Osteocyte (in vitro differentiated cells): ENCODE results near the gene NXPE3. TPM values are rescaled to one million over a fixed set of nuclear protein-coding genes. Genes with fewer than 3 reads are reported as not detected.
"Not testable (repeated sequence)": the region's sequence is repeated elsewhere in the genome, so short reads cannot be mapped to it uniquely, and the experiment has no call there.

Experiments
- DNase-seq: peaks from one replicate; pipeline ENCODE4 v3.0.0; 2021; ENCODE audit warnings: mixed read lengths; ENCODE audit not compliant: unreplicated experiment; ENCODE audit errors: extremely low spot score
- H3K27ac Mint-ChIP-seq: one replicate; pipeline ENCODE4 v1.8.0; 2021; ENCODE audit warnings: mild to moderate bottlenecking, mixed read lengths; ENCODE audit not compliant: unreplicated experiment
- H3K27me3 Mint-ChIP-seq: one replicate; pipeline ENCODE4 v1.8.0; 2021; ENCODE audit warnings: mixed read lengths; ENCODE audit not compliant: unreplicated experiment
- H3K36me3 Mint-ChIP-seq: one replicate; pipeline ENCODE4 v1.8.0; 2021; ENCODE audit warnings: mixed read lengths; ENCODE audit not compliant: unreplicated experiment
- H3K4me1 Mint-ChIP-seq: one replicate; pipeline ENCODE4 v1.8.0; 2021; ENCODE audit warnings: mixed read lengths; ENCODE audit not compliant: unreplicated experiment
- H3K4me3 Mint-ChIP-seq: one replicate; pipeline ENCODE4 v1.8.0; 2021; ENCODE audit warnings: mild to moderate bottlenecking, moderate library complexity, mixed read lengths; ENCODE audit not compliant: unreplicated experiment
- H3K9me3 Mint-ChIP-seq: one replicate; pipeline ENCODE4 v1.8.0; 2021; ENCODE audit warnings: mixed read lengths; ENCODE audit not compliant: unreplicated experiment
- CTCF ChIP-seq: fragments of 200-600 bp; sonication (generic); IDR thresholded peaks from 2 replicates; pipeline ENCODE4 v1.5.0; 2021; ENCODE audit warnings: antibody characterized with exemption, mild to moderate bottlenecking, moderate library complexity
- total RNA-seq: library from RNA; stranded (reverse); gene quantifications from 2 replicates; pipeline ENCODE4 v1.2.1, GENCODE V29; 2021

NXPE3 gene
- total RNA-seq, 1 donor from 2014 or later: 23.9 TPM

- H3K4me1 Mint-ChIP-seq: no peaks in the 10 kb centered on the region
- no peaks in the 10 kb centered on the region for H3K9me3 Mint-ChIP-seq
- DNase-seq: no peak
- TF ChIP-seq CTCF: no peak
- H3K4me3 Mint-ChIP-seq: no peak overlapping the region
- no peak overlapping the region for H3K27ac Mint-ChIP-seq
- peaks cover 15% of the 10 kb centered on the region for H3K36me3 Mint-ChIP-seq
- H3K27me3 Mint-ChIP-seq: no peaks in the 10 kb centered on the region
Observed at GRCh38 chr3:101744811-101745210, 34.2 kb upstream of the NXPE3 start.

GRCh38 chr3:101745934-101746333 lies 33.1 kb upstream of the NXPE3 start:
- not testable (repeated sequence) for H3K4me3 Mint-ChIP-seq, H3K4me1 Mint-ChIP-seq, H3K27me3 Mint-ChIP-seq, H3K9me3 Mint-ChIP-seq, DNase-seq, H3K27ac Mint-ChIP-seq
- H3K36me3 Mint-ChIP-seq: peaks cover 18% of the 10 kb centered on the region

GRCh38 chr3:101753386-101754113 lies 25.5 kb upstream of the NXPE3 start:
- DNase-seq, H3K9me3 Mint-ChIP-seq, H3K4me3 Mint-ChIP-seq, H3K4me1 Mint-ChIP-seq, H3K27me3 Mint-ChIP-seq, H3K27ac Mint-ChIP-seq: not testable (repeated sequence)
- peaks cover 54% of the 10 kb centered on the region for H3K36me3 Mint-ChIP-seq

GRCh38 chr3:101758224-101758623 lies 20.8 kb upstream of the NXPE3 start:
- Mint-ChIP-seq H3K36me3 (peaks cover 51% of the 10 kb centered on the region), H3K9me3 (no peaks in the 10 kb centered on the region), H3K4me1 (peaks cover 3% of the 10 kb centered on the region), H3K27ac (no peak overlapping the region), H3K27me3 (no peaks in the 10 kb centered on the region), H3K4me3 (no peak overlapping the region)
- no peak for DNase-seq
- no peak for TF ChIP-seq CTCF

GRCh38 chr3:101762041-101762646 lies 16.9 kb upstream of the NXPE3 start:
- Mint-ChIP-seq H3K9me3 (no peaks in the 10 kb centered on the region), H3K27ac (no peak overlapping the region), H3K4me3 (no peak overlapping the region), H3K36me3 (peaks cover 37% of the 10 kb centered on the region), H3K4me1 (peaks cover 3% of the 10 kb centered on the region), H3K27me3 (no peaks in the 10 kb centered on the region)
- no peak for TF ChIP-seq CTCF
- no peak for DNase-seq

- DNase-seq, H3K4me3 Mint-ChIP-seq: not testable (repeated sequence)
- peaks cover 30% of the 10 kb centered on the region for H3K4me1 Mint-ChIP-seq
Observed at GRCh38 chr3:101777745-101778281, 1.2 kb upstream of the NXPE3 start.

More at GRCh38 chr3:101777745-101778281, 1.2 kb upstream of the NXPE3 start:
- H3K27ac Mint-ChIP-seq: peak overlapping the region; percentile 90
- H3K27me3 Mint-ChIP-seq, H3K36me3 Mint-ChIP-seq, H3K9me3 Mint-ChIP-seq: not testable (repeated sequence)
